Activated CD4-positive, alpha-beta T cell treated with anti-CD3 and anti-CD28 coated beads, Interleukin-2, Interleukin-4, amounts not matched to agents 100 ng/mL and 50 ng/mL, durations not matched to agents 16 hours and 8 hours (primary cell): Measurements from ENCODE around the gene VPS16.
"Not testable (repeated sequence)": the region's sequence is repeated elsewhere in the genome, so short reads cannot be mapped to it uniquely, and the experiment has no call there.

ENCODE experiments used
- DNase-seq: peaks from one replicate; pipeline ENCODE4 v3.0.0-alpha.2; 2020; ENCODE audit warnings: low spot score

Gene VPS16

GRCh38 chr20:2807019-2807418, 33.5 kb upstream of the VPS16 start:
- DNase-seq: no peak

- not testable (repeated sequence) for DNase-seq
Observed at GRCh38 chr20:2807929-2808328, 32.6 kb upstream of the VPS16 start.

- no peak for DNase-seq
Observed at GRCh38 chr20:2809690-2810089, 30.9 kb upstream of the VPS16 start.

DNA sequence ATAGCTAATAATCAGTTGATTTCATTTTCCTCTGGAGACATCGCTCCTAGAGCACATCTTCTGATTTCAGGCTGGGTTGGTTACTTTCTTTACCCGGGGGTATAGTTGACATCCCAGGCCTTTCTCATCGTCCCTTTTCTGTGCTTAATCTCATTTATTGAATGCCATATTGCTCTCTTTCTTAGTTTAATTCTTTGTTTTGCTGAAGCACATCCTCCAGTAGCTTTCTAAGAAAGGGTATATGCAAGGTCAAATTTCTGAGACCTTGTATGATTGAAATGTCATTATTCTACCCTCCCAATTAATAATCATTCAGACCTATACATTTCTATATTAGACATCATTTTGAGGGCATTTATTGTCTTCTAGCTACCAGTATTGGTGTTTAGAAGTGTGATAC, 28.4 kb upstream of the VPS16 start:
- DNase-seq: no peak

DNA sequence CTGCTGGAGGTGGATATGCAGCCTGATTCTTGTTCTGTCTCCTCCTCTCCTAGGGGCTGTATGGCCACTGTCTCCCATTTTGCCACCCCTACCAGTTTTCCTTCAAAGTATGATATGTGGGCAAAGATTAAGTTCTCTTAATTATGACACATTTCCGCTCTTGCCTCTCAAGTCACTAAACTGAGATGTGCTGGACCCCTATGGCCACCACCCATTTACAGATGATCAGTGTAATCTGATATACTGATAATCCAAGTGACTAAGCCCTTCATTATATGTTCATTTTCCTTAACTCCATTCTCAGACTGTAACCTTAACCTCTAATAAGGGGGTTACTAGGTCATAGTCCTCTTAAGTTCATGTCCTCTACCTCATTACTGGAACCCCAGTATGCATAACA, 26.5 kb upstream of the VPS16 start:
- no peak for DNase-seq

DNA sequence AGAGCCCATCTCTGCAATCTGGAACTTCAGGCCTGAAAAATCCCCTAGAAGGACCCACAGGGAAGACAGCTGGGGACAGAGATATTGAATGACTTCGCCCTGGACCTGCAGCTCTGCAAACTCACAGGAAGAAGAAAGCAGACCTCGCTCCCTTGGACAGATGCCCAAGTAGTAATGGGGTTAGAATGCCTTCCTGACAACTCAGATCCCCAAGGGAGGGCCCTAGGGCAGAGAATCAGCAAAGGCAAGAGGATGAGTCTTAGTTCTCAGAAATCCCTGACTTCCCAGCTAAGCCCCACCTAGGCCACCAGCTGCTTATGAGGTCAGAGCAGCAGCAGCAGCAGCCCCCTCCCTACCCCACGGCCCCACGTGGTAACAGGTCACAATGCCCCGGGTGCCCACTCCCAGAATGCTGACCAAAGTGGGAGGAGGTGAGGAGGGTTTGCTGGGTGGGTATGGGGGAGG, 25.9 kb upstream of the VPS16 start, which contains the start of gene C20orf141:
Gene C20orf141, plus strand, starts transcription at position 401 of the 465 bp plus-strand sequence. CDS start 198 bp downstream, outside the sequence.
- no peak for DNase-seq

DNA sequence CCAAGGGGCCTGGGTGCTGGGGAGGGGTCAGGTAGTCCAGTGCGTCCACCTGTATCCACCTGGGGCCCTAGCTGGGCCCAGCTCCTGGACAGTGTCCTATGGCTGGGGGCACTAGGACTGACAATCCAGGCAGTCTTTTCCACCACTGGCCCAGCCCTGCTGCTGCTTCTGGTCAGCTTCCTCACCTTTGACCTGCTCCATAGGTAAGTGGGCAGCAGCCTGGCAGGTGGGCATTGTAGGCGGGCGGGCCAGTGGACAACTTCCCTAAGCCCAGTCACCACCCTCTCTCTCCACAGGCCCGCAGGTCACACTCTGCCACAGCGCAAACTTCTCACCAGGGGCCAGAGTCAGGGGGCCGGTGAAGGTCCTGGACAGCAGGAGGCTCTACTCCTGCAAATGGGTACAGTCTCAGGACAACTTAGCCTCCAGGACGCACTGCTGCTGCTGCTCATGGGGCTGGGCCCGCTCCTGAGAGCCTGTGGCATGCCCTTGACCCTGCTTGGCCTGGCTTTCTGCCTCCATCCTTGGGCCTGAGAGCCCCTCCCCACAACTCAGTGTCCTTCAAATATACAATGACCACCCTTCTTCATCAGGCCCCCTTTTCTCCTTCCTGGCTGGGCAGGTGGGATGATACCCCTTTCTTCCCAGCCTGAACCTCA, 25.2 kb upstream of the VPS16 start:
- DNase-seq: no peak

DNA sequence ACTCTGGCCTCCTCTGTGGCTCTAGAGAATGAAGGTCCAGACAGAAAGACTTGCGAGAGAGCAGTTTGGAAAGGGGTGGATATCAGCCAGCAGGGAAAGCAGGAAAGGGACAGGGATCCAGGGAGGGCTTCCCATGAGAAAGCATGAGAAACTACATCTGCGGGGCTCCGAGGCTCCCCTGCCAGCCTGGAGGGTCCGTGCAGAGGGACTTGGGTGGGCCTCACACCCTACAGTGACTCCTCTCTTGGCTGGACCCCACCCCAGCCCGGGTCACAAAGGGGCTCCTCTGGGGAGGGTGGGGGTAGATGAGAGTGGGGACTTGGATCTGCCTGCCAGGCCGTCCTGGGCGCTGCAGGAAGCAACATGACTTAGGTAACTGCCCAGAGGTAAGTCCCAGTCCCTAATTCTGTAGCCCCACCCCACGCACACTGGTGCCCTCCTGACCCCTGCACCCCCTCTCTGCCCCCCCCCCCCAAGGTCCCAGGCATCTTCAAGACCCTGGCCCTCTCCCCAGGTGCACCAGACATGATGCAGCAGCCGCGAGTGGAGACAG, 24.4 kb upstream of the VPS16 start, which contains the start of gene TMEM239:
Gene TMEM239, plus strand, starts transcription at position 335 of the 553 bp plus-strand sequence. Its CDS starts 191 bp downstream, at position 526.
- no peak for DNase-seq

DNA sequence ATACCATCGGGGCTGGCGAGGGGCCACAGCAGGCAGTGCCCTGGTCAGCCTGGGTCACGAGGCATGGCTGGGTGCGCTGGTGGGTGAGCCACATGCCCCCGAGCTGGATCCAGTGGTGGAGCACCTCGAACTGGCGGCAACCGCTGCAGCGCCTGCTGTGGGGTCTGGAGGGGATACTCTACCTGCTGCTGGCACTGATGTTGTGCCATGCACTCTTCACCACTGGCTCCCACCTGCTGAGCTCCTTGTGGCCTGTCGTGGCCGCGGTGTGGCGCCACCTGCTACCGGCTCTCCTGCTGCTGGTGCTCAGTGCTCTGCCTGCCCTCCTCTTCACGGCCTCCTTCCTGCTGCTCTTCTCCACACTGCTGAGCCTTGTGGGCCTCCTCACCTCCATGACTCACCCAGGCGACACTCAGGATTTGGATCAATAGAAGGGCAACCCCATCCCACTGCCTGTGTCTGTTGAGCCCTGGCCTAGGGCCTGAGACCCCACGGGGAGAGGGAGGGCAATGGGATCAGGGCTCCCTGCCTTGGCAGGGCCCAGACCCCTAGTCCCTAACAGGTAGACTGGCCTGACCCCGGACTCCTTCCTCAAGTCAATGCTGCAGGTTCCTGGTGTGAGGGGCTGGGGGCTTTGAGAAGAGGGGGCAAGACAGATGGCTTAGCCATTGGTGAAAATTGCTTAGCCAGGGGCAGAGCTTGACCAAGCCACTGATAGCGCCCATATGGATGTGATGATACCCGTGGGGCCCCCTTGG, 23.8 kb upstream of the VPS16 start:
- no peak for DNase-seq

DNA sequence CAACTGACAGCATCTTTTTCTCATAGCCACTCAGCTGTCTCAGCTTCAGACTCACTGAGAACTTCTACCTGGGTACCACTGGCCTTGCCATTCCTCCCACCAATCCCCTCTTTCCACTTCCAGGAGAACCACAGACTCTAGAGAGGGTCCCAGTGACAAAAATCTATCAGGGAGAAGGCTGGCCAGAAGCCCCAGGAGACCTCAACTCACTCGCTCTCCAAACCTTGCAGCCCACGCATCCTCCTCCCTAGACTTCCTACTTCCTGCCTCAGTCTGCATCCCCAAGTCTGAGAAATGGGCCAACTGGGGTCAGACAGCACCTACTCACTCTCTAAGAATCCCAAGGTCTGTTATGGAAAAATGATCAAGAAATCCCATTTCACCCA, 23.2 kb upstream of the VPS16 start:
- DNase-seq: no peak

GRCh38 chr20:2817891-2818595, 22.5 kb upstream of the VPS16 start:
- DNase-seq: no peak

DNA sequence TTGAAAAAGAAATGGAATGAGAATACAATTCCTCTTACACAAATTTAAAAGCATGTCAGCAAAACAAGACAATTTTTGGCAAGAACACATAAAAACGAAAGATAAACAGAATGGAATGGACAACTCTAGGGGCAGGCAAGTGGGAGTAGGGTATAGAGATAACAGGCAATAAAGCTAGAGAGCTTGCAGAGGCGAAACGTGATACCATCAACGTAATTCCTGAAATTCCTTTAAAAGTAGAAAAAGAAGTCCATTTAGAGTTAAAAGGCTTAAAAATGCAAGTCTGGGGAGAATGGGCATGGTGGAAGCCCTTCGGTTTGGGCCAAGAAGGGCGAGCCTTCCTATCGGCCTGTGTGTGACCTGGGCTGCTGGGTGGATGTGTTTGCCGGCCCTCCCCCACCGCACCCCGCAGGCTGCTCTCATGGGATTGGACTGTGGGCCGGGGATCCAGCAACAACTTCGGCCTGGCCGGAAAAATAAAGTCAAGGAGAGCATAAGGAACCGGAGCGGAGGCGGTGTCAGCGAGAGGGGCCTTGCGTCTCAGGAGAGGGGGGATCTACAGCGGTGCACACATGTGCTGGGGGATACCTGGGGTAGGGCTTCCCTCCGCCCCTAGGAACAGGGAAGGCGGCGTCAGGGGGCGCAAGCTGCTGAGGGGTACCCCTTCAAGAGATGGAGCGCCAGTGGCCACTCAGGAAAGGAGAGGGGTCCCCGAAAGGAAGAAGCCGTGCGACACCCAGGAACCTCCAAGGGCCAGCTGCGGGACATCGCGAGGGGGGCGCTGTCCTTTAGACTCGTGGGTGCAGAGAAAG, 20.3 kb upstream of the VPS16 start:
- DNase-seq: no peak

GRCh38 chr20:2820896-2821869, 19.4 kb upstream of the VPS16 start:
- DNase-seq: no peak

DNA sequence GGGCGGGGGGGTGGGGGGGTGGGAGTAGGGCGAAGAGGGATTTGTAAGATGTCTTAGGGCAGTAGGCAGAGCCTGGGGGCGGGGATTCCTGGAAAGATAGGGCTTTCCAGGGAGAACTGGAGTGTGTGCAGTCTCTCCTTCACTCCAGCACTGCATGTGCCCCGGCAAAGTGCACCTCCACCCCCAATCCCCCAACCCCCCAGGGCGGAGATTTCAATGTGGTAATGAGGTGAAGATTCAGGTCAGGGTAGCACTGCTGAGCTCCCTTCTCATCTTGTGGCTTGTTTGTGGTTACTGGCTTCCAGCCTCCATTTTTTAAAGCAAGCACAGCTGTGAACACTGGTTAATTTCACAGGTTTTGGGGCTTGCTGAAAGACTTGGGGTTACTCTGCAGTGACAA, 18.5 kb upstream of the VPS16 start:
- peak; percentile 29 for DNase-seq

DNA sequence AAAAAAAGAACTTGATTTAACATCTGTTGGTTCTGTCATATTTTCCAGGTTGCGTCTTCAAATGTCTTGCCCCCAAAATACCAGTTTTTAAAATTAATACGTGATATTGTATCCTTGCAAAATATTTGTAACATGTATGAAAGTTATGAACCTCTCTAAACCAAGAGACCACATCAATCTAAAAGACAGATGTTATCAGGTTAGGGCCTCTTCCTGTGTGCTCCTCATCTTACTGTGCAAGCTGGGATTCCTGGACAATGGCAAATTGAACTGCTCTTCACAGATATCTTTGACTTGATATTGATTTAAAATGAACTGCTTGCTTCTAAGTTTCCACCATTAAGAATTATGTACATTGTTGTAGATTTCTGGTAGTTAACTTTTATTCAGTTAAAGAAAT, 14.8 kb upstream of the VPS16 start:
- peak; percentile 15 for DNase-seq

DNA sequence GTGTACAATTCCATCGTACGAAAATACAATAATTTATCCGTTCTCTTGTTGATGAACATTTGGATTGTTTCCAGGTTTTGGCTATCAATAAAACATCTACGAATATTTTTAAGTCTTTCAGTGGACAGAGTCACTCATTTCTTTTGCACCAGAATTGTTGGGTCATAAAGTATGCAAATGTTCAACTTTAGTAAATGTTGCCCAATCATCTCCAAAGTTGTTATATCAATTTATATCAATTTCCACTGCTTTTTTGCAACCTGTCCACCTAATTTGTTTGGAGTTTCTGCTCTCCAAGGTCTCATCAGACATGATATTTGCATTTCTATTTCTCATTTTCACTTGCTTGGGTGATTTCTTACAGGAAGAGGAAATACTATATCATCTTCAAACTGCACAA, 13.9 kb upstream of the VPS16 start:
- no peak for DNase-seq

DNA sequence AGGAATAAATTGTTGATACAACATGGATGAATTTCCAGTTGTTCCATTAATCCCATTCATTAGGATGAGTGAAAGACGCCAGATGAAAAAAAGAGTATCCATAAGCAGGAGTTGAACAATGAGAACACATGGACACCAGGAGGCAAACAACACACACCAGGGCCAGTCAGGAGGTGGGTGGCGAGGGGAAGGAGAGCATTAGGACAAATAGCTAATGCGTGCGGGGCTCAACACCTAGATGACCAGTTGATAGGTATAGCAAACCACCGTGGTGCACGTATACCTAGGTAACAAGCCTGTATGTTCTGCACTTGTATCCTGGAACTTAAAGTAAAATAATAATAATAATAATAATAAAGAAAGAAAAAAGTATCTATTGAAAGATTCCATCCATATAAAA, 11.2 kb upstream of the VPS16 start:
- DNase-seq: no peak

DNA sequence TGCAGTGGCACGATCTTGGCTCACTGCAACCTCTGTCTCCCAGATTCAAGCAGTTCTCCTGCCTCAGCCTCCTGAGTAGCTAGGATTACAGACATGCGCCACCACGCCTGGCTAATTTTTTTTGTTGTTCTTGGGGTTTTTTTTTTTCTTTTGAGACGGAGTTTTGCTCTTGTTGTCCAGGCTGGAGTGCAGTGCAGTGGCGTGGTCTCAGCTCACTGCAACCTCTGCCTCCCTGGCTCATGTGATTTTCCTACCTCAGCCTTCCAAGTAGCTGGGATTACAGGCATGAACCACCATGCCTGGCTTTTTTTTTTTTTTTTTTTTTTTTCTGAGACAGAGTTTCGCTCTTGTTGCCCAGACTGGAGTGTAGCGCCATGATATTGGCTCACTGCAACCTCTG, 9.3 kb upstream of the VPS16 start:
- not testable (repeated sequence) for DNase-seq

- no peak for DNase-seq
Observed at GRCh38 chr20:2833761-2834160, 6.8 kb upstream of the VPS16 start.

- DNase-seq: no peak
Observed at GRCh38 chr20:2834401-2835110, 6.0 kb upstream of the VPS16 start.
